GM06990 (cell line): ENCODE data around the gene ASS1.

Source experiments
- DNase-seq: peaks from one replicate; pipeline ENCODE4 v3.0.0-alpha.2; 2011; ENCODE audit not compliant: insufficient read length; ENCODE audit errors: extremely low read depth
- H3K27me3 ChIP-seq: replicated peaks from 2 replicates; pipeline ENCODE4 v1.6.0; 2011; ENCODE audit warnings: low read length; ENCODE audit not compliant: control insufficient read depth, insufficient read depth
- H3K36me3 ChIP-seq: 2 replicates; pipeline ENCODE4 v1.5.1; 2011; ENCODE audit warnings: low read length; ENCODE audit not compliant: control insufficient read depth, insufficient read depth
- H3K4me3 ChIP-seq: replicated peaks from 2 replicates; pipeline ENCODE4 v1.5.1; 2011; ENCODE audit warnings: low read depth, mild to moderate bottlenecking, control low read depth, low read length
- CTCF ChIP-seq: IDR thresholded peaks from 2 replicates; pipeline ENCODE4 v1.5.1; 2011; ENCODE audit warnings: low read length, control low read depth, mild to moderate bottlenecking, inconsistent platforms; ENCODE audit not compliant: insufficient read depth, poor library complexity, severe bottlenecking

Gene ASS1

GRCh38 chr9:130486103-130486502 is 41.3 kb downstream of the ASS1 start:
- Histone ChIP-seq H3K4me3 (no peak overlapping the region), H3K27me3 (no peaks in the 10 kb centered on the region; the same call in 1 of the 2 replicates), H3K36me3 (no peaks in the 10 kb centered on the region)
- no peak for DNase-seq
- TF ChIP-seq CTCF = no peak

- no peak overlapping the region for H3K4me3 ChIP-seq
- no peak for TF ChIP-seq CTCF
- DNase-seq = no peak
- H3K27me3 ChIP-seq = no peaks in the 10 kb centered on the region; the same call in 1 of the 2 replicates
- H3K36me3 ChIP-seq = no peaks in the 10 kb centered on the region
Observed at GRCh38 chr9:130487500-130487899, 42.7 kb downstream of the ASS1 start.

- Histone ChIP-seq H3K4me3 (no peak overlapping the region), H3K27me3 (no peaks in the 10 kb centered on the region; the same call in 1 of the 2 replicates), H3K36me3 (no peaks in the 10 kb centered on the region)
- TF ChIP-seq CTCF = no peak
- DNase-seq = no peak
Observed at GRCh38 chr9:130488621-130489330, 44.0 kb downstream of the ASS1 start.

GRCh38 chr9:130490981-130491380 is 46.2 kb downstream of the ASS1 start:
- no peak for TF ChIP-seq CTCF
- H3K36me3 ChIP-seq = no peaks in the 10 kb centered on the region

GRCh38 chr9:130491830-130492482 is 47.2 kb downstream of the ASS1 start:
- Histone ChIP-seq H3K4me3 (no peak overlapping the region), H3K36me3 (no peaks in the 10 kb centered on the region), H3K27me3 (no peaks in the 10 kb centered on the region)
- no peak for DNase-seq
- no peak for TF ChIP-seq CTCF

More at GRCh38 chr9:130490981-130491380, 46.2 kb downstream of the ASS1 start:
- no peak for DNase-seq
- H3K27me3 ChIP-seq = no peaks in the 10 kb centered on the region
- H3K4me3 ChIP-seq = no peak overlapping the region
